Nucleus accumbens (tissue), 56 donors: ENCODE data around the gene C1orf87.
A peak's percentile ranks its signal among the peaks of the same experiment; 100 is the strongest.

Source experiments
- DNase-seq, 56 donors: peaks; one replicate each; lab custom pipeline; 2025; lab: John Stamatoyannopoulos, UW

Gene C1orf87

DNA sequence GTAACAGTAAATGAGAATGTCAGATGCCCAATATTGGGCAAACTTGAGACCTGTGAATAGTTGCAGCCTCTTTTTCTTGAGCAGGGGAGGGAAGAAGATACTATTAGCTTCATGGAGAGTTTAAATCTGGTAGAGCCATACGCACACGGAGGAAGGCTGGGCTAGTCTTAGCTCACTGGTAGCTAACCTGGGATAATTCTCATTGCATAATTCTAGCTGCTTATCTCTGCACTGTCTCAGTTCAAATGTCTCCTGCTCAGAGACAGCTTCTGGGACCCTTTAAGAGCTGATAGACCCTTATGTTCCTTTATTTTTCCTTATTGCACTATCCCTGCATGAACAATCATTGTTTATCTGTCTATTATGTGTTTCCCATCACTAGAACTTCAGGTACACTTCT is 8.4 kb downstream of the C1orf87 start:
- no peak for DNase-seq

DNA sequence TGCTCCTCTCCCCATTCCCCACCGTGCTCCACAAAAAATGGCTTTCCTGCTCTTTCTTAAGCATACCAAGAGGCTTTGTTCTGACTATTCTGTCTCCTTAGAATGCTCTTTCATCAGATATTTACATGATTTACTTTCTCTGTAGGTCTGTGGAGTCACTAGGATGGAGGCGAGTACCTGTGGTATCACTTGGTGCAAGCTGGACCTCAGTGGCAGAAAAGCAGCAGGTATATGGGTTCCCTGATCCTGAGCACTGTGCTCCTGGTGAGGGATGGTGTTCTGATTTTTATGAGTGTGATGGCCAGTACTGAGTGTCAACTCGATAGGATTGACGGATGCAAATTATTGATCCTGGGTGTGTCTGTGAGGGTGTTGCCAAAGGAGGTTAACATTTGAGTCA is 10.0 kb downstream of the C1orf87 start:
- DNase-seq = no peak

DNA sequence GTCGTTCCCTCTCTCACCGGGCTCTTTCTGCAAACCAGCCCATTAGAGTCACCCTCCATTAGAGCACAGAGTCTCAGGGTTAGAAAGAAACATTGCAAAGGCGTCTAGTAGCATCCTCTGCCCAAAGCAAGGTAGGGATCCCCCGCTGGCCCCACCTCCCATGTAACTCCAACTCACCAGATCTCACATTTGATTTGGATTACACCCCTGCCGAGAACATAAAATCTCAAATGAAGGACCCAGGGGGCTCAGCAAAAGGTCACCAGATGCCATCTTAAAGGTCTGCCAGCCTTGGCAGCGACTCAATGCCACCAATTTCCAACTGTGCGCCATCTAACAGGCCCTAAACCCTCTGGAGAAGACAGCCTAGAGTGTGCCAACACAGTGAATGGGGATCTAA is 14.1 kb downstream of the C1orf87 start:
- no peak for DNase-seq

DNA sequence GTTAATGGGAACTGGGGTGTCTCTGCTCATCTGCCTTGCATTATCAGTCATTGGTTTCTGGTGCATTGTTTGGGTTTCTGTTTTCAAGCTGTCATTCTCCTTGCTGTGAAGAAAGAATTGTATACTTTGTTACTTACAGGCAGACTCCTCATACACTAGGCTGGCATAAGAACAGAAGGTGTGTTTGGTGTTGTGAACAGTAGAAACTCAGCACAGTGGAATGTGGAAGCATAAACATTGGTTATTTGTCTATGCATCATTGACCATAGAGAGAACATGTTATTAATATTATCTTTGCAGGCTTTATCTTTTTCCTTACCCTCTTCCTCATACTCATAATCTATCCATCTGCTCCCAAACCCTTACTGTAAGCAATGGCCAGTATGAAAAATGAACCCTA is 18.2 kb downstream of the C1orf87 start:
- DNase-seq = no peak

GRCh38 chr1:60054374-60054773 is 19.2 kb downstream of the C1orf87 start:
- no peak for DNase-seq

- no peak for DNase-seq
Observed at GRCh38 chr1:60052601-60053000, 21.0 kb downstream of the C1orf87 start.

- DNase-seq = no peak
Observed at GRCh38 chr1:60051191-60051590, 22.4 kb downstream of the C1orf87 start.

GRCh38 chr1:60049188-60049587 is 24.4 kb downstream of the C1orf87 start:
- DNase-seq = no peak

DNA sequence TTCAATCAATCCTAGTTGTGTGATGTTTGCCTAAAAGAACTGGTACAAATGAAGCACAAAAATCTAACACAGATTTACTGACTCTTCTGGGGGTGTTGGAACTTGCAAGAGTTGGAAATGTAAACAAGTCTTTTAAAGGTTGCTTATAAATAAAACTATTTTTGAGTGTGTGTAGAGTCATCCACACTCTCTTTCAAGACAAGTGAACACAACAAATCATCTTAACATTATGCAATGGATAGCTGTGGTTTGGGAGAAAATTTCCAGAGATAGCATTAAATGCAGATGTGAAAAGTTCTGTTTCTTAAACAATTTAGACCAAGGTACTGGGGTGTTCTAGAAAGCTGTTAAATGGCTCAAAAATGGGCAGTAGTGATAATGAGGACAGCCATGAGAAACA is 28.7 kb downstream of the C1orf87 start:
- DNase-seq = no peak

- DNase-seq = no peak
Observed at GRCh38 chr1:60041783-60042182, 31.8 kb downstream of the C1orf87 start.

GRCh38 chr1:60037669-60038068 is 35.9 kb downstream of the C1orf87 start:
- no peak for DNase-seq

GRCh38 chr1:60036856-60037460 is 36.6 kb downstream of the C1orf87 start:
- DNase-seq = no peak

DNA sequence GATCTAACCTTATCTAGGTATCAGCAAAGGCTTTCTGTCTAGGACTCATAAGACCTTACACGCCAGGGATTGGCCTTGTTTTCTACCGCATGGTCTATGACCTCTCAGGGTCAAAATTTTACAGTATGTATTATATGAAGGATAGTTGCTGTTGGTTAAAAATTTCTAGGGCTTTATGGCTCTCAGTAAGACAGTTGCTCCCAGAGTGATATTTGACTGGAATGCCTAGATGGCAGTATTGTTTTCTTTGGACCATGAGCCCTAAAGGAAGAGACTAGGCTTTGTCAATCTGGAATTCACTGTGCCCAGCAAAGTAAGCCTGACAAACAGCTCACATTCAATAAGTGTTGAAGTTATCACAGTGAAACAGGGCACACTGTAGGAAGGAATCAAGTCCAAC is 37.6 kb downstream of the C1orf87 start:
- DNase-seq = no peak

DNA sequence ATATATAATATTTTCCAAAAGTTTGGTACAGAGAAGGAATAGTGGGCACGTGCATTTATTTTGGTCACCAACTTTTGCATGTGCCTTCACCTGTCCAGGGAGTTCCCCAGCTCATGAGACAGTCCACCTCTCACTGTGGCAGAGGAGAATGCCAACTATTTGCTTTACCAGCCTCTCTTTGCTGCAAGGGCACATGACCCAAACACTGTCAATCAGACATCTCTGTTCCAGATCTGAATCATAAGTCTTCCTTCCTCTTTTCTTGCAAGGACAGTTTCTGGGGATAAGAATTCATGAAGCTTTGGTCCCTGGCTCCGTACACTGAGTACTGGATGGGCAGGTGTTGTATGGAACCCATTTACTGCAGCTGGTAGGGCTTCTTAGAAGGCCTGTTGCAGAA is 38.6 kb downstream of the C1orf87 start:
- no peak for DNase-seq

DNA sequence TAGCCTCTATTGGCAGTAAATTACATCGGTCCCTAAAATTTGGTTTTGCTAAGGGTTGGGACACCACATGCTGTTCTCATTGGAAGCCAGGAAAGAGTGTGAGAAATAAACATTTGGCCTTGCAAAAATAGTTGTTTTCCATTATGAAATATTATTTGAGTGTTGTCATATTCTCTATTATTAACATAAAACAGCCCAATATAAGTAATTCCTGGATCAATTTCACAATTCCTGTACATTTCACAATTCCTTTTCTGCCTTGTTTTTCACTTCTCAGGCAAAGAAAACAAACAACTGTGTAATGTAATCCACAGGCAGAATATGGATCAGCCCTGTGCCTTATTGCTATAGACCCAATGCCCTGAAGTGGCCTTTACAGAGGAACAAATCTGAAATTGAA is 40.5 kb downstream of the C1orf87 start:
- DNase-seq = no peak

GRCh38 chr1:60031146-60031545 is 42.4 kb downstream of the C1orf87 start:
- DNase-seq = no peak

DNA sequence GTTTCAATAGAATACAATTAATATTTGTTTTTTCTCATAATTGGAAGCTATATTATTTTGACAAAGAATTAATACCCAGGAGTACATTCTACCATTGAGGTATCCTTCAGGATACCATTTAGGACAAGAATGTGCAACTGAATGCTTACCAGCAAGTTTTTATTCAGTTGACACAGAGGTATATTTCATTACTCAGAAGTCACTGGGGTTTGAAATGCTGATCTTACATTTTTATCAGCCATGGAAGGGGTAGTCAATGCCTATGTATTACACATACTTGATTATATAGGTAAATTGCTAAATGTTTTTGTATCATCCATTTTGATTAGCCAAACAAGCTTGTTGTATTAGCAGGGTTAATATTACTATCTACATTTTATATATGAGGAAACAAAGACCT is 48.0 kb downstream of the C1orf87 start:
- DNase-seq = no peak

GRCh38 chr1:60017508-60018205 is 55.9 kb downstream of the C1orf87 start:
- no peak for DNase-seq

GRCh38 chr1:60010690-60011089 is 62.9 kb downstream of the C1orf87 start:
- no peak for DNase-seq

GRCh38 chr1:60008500-60008899 is 65.1 kb downstream of the C1orf87 start:
- no peak for DNase-seq

- peak in 8 of 56 donors; percentile 1 to 20 (median 4) for DNase-seq
Observed at GRCh38 chr1:60000625-60001024, 72.9 kb downstream of the C1orf87 start.

DNA sequence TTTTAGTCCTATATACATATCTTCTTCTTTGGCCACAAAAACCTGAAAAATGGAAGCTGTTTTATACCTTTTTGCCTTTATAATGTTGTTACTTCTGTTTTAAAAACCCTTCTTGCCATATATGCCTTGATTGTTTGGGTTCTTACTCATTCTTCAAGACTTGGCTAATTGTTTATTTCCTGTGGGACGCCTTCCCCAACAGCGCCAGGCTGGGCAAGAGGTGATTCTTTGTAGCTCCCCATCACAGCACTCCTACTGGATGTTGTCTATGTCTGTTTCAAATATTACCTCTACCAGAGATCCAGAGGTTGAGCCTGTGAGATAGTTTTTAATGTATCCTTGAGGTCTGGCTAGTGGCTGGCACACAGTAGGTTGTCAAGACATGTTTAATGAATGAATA is 73.8 kb downstream of the C1orf87 start:
- DNase-seq = no peak

DNA sequence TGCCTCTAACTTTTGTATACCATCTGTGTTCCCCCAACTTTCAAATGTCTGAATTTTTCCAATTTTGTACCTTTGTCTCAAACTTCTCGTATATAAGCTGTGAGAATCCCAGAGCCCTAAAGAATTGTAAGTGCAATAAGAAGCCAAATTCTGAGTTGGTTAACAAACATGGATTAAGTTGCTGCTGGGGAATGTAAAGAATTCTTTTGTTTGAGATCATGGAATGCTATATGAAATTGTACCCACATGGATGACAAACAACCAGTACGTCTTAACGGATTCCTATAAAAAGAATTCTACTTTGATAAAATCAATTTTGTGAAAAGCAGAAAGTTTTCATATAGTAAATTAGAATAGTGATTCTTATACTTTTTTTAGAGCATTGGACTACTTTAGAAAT is 74.6 kb downstream of the C1orf87 start:
- DNase-seq = no peak
